ENCODE results near the gene TGOLN2.

DNA sequence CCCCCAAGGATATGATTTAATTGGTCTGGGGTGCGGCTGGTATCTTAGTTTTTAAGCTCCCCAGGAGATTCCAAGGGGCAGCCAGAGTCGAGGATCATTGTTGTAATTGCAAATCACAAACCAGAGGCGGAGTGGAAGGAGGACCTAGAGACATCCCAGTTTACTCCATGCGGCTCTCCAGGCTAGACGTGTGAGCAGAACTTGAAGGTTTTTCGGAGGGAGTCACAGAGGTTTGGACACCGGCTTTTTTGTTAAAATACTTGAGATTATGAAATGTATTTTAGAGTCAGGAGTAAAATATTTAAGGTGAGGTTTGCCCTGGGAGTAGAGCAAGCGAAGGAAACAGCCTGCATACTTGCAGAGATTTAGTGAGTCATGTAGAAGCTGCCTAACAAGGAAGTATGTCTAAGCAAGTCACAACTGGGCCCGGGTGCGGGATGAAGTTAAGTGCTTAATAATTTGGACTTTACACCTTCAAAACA lies 39.5 kb downstream of the TGOLN2 start:
- TF ChIP-seq, protein P1, sequence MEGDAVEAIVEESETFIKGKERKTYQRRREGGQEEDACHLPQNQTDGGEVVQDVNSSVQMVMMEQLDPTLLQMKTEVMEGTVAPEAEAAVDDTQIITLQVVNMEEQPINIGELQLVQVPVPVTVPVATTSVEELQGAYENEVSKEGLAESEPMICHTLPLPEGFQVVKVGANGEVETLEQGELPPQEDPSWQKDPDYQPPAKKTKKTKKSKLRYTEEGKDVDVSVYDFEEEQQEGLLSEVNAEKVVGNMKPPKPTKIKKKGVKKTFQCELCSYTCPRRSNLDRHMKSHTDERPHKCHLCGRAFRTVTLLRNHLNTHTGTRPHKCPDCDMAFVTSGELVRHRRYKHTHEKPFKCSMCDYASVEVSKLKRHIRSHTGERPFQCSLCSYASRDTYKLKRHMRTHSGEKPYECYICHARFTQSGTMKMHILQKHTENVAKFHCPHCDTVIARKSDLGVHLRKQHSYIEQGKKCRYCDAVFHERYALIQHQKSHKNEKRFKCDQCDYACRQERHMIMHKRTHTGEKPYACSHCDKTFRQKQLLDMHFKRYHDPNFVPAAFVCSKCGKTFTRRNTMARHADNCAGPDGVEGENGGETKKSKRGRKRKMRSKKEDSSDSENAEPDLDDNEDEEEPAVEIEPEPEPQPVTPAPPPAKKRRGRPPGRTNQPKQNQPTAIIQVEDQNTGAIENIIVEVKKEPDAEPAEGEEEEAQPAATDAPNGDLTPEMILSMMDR (IDR thresholded peaks at IDR 0.05) = no peak
- TF ChIP-seq POLR2A (IDR thresholded peaks at IDR 0.05) = no peak
